Measurements from ENCODE around the gene C12orf76. TPM values are rescaled to one million over a fixed set of nuclear protein-coding genes. Genes with fewer than 3 reads are reported as not detected.

C12orf76 gene
- total and polyA plus RNA-seq, 9 of the 15 experiments (the other 6 are each of a cell fraction or from before 2014, with no cell fraction given), result 6.3 to 38.6 (median 12.3) TPM

GRCh38 chr12:110079477-110080400 lies 31.4 kb upstream of the C12orf76 start (continued):
- TF ChIP-seq GMEB1 (CRISPR knock-in tag; IDR thresholded peaks at IDR 0.05) (peak; percentile 12; the same call in 1 of the 2 replicates), NCOA6 (IDR thresholded peaks at IDR 0.05) (no peak), ASH1L (IDR thresholded peaks at IDR 0.05; ENCODE audit: borderline replicate concordance, low read depth, partially characterized antibody) (peak; percentile 49), SP2 (IDR thresholded peaks at IDR 0.05; ENCODE audit: extremely low read depth, low read depth, low read length, poor library complexity, severe bottlenecking) (no peak), TCF7L2 (IDR thresholded peaks at IDR 0.05; ENCODE audit: low read depth, low read length) (no peak), PRDM10 (IDR thresholded peaks at IDR 0.05; ENCODE audit: partially characterized antibody) (no peak), ZNF830 (CRISPR knock-in tag; IDR thresholded peaks at IDR 0.05) (no peak), CLOCK (CRISPR knock-in tag; IDR thresholded peaks at IDR 0.05; ENCODE audit: borderline replicate concordance) (no peak), LARP7 (IDR thresholded peaks at IDR 0.05) (no peak), BACH1 (tag; IDR thresholded peaks at IDR 0.05) (peak; percentile 90), CBX2 (IDR thresholded peaks at IDR 0.05; ENCODE audit: insufficient read depth, low read length, poor library complexity, severe bottlenecking) (no peak), ZNF431 (CRISPR knock-in tag; IDR thresholded peaks at IDR 0.05) (no peak), NCOR1 (IDR thresholded peaks at IDR 0.05) (peak; percentile 71), RBBP5 (IDR thresholded peaks at IDR 0.05; ENCODE audit: borderline replicate concordance, insufficient read depth, low read length, poor library complexity, severe bottlenecking) (no peak), MYNN (IDR thresholded peaks at IDR 0.05) (no peak), MYNN (CRISPR knock-in tag; IDR thresholded peaks at IDR 0.05) (no peak), PHB (CRISPR knock-in tag; IDR thresholded peaks at IDR 0.05) (no peak), MTA2 (IDR thresholded peaks at IDR 0.05; ENCODE audit: low read depth) (no peak), ZNF707 (CRISPR knock-in tag; conservative IDR thresholded peaks at IDR 0.05) (no peak), TBL1XR1 (IDR thresholded peaks at IDR 0.05; ENCODE audit: low read length in 2 of 2) (no peak), HNRNPLL (IDR thresholded peaks at IDR 0.05; ENCODE audit: low read depth, low read length, poor library complexity, severe bottlenecking) (no peak)

All from K562 (cell line).